K562 (cell line): ENCODE data around the gene COQ5. TPM values are rescaled to one million over a fixed set of nuclear protein-coding genes. Genes with fewer than 3 reads are reported as not detected.

Experiments used
- ATF2 ChIP-seq: sonication (generic); formaldehyde crosslinking; IDR thresholded peaks from 2 replicates; pipeline ENCODE4 v1.8.1; 2022; ENCODE audit warnings: missing genetic modification reagents
- DACH1 ChIP-seq: fragments of 450-650 bp; IDR thresholded peaks from 2 replicates; pipeline ENCODE4 v1.6.1; 2018; ENCODE audit not compliant: partially characterized antibody
- GATAD2A ChIP-seq: fragments of 450-650 bp; IDR thresholded peaks from 2 replicates; pipeline ENCODE4 v1.6.1; 2017
- HNRNPUL1 ChIP-seq: fragments of 200-400 bp; formaldehyde crosslinking; IDR thresholded peaks from 2 replicates; pipeline ENCODE4 v1.6.1; 2017; ENCODE audit warnings: low read length
- MEIS2 ChIP-seq: fragments of 450-650 bp; IDR thresholded peaks from 2 replicates; pipeline ENCODE4 v1.6.1; 2014; ENCODE audit warnings: mild to moderate bottlenecking; ENCODE audit not compliant: partially characterized antibody
- PHF8 ChIP-seq: fragments of 200-600 bp; sonication (generic); IDR thresholded peaks from 2 replicates; pipeline ENCODE4 v1.6.1; 2012; ENCODE audit warnings: mixed run types, mild to moderate bottlenecking, inconsistent platforms, low read length, moderate library complexity, borderline replicate concordance
- RAD21 ChIP-seq, 2 experiments: fragments of 250-450 bp in 1 of 2; fragments of 450-650 bp in 1 of 2; sonication (Bioruptor Pico) in 1 of 2; formaldehyde crosslinking in 1 of 2; IDR thresholded peaks in 1 of 2; conservative IDR thresholded peaks in 1 of 2; 2 replicates each; pipeline versions ENCODE4 v1.4.0 to v1.8.0; 2020 to 2022; ENCODE audit warnings: mild to moderate bottlenecking in 2 of 2, moderate library complexity in 1 of 2
- VEZF1 ChIP-seq: fragments of 200-800 bp; sonication (Bioruptor generic); IDR thresholded peaks from 2 replicates; pipeline ENCODE4 v1.6.1; 2017; ENCODE audit warnings: missing genetic modification characterization, missing compliant biosample characterization
- ZC3H11A ChIP-seq: IDR thresholded peaks from 2 replicates; pipeline ENCODE4 v1.6.1; 2012; ENCODE audit warnings: low read depth, low read length, improper control_type of control experiment
- ZNF165 ChIP-seq: fragments of 250-450 bp; sonication (Bioruptor Pico); IDR thresholded peaks from 2 replicates; pipeline ENCODE4 v1.4.0; 2020; ENCODE audit warnings: borderline replicate concordance
- ZNF395 ChIP-seq: fragments of 200-800 bp; sonication (Bioruptor generic); IDR thresholded peaks from 2 replicates; pipeline ENCODE4 v1.6.1; 2017; ENCODE audit warnings: missing genetic modification characterization, missing compliant biosample characterization
- ZNF785 ChIP-seq: fragments of 250-450 bp; sonication (Bioruptor Pico); IDR thresholded peaks from 2 replicates; pipeline ENCODE4 v1.4.0; 2020; ENCODE audit warnings: mild to moderate bottlenecking
- polyA plus RNA-seq, 8 experiments: library from polyadenylated mRNA; depleted of rRNA in 4 of 8; stranded (reverse) in 5 of 8; unstranded in 3 of 8; fragments of >200 nt; fragmentation: Nextera tagmentation in 2 of 8; fragmentation: Illumina TruSeq in 1 of 8; extraction: Ambion mirVana in 2 of 8; extraction: Trizol in 1 of 8; gene quantifications; 2 replicates each; pipeline versions ENCODE4 v1.2.1 to v1.2.3, GENCODE V29; 2011 to 2014; ENCODE audit warnings: inconsistent platforms in 1 of 8, missing spikeins in 1 of 8
- total RNA-seq, 7 experiments: library from RNA; depleted of rRNA in 6 of 7; stranded (reverse); fragments of >200 nt in 6 of 7; fragmentation: Illumina TruSeq in 2 of 7; extraction: Trizol in 2 of 7; gene quantifications; 2 replicates each; pipeline versions ENCODE4 v1.2.1 to v1.2.3, GENCODE V29; 2011 to 2021; ENCODE audit warnings: low replicate concordance in 1 of 7
- TF ChIP-seq, protein P1 (sequence below), 3 experiments: fragments of 200-800 bp in 1 of 3; fragments of 250-450 bp in 1 of 3; fragments of 450-650 bp in 1 of 3; sonication (Bioruptor Pico) in 1 of 3; sonication (Bioruptor generic) in 1 of 3; formaldehyde crosslinking in 1 of 3; IDR thresholded peaks; 2 replicates each; pipeline versions ENCODE4 v1.6.1 to v1.8.0; 2016 to 2022; ENCODE audit warnings: mild to moderate bottlenecking in 2 of 3, missing genetic modification characterization in 2 of 3, missing compliant biosample characterization in 1 of 3, moderate library complexity in 1 of 3
- TF ChIP-seq, protein P2 (sequence below), 3 experiments: IDR thresholded peaks in 2 of 3; conservative IDR thresholded peaks in 1 of 3; 2 replicates each; pipeline ENCODE4 v1.5.1; 2011 to 2012; ENCODE audit warnings: low read length in 3 of 3, mild to moderate bottlenecking in 3 of 3, control low read depth in 2 of 3, improper control_type of control experiment in 1 of 3, inconsistent platforms in 1 of 3, low read depth in 1 of 3, mixed read lengths in 1 of 3, moderate library complexity in 1 of 3; ENCODE audit not compliant: insufficient read depth in 2 of 3
- TF ChIP-seq, protein P3 (sequence below): sonication (generic); formaldehyde crosslinking; IDR thresholded peaks from 2 replicates; pipeline ENCODE4 v1.8.0; 2022; ENCODE audit warnings: mild to moderate bottlenecking, missing genetic modification reagents

The COQ5 gene
- total and polyA plus RNA-seq, 9 of the 15 experiments (the other 6 are each of a cell fraction or from before 2014, with no cell fraction given): 19.2 to 59.7 (median 30.4) TPM

GRCh38 chr12:120496413-120497340, 32.3 kb downstream of the COQ5 start (continued):
- no peak for TF ChIP-seq ZNF395 (CRISPR knock-in tag)
- TF ChIP-seq ZNF165 (CRISPR knock-in tag): no peak
- no peak for TF ChIP-seq ZNF785 (CRISPR knock-in tag)
- no peak for TF ChIP-seq ATF2 (CRISPR knock-in tag)
- TF ChIP-seq PHF8: no peak
- TF ChIP-seq, protein P1, sequence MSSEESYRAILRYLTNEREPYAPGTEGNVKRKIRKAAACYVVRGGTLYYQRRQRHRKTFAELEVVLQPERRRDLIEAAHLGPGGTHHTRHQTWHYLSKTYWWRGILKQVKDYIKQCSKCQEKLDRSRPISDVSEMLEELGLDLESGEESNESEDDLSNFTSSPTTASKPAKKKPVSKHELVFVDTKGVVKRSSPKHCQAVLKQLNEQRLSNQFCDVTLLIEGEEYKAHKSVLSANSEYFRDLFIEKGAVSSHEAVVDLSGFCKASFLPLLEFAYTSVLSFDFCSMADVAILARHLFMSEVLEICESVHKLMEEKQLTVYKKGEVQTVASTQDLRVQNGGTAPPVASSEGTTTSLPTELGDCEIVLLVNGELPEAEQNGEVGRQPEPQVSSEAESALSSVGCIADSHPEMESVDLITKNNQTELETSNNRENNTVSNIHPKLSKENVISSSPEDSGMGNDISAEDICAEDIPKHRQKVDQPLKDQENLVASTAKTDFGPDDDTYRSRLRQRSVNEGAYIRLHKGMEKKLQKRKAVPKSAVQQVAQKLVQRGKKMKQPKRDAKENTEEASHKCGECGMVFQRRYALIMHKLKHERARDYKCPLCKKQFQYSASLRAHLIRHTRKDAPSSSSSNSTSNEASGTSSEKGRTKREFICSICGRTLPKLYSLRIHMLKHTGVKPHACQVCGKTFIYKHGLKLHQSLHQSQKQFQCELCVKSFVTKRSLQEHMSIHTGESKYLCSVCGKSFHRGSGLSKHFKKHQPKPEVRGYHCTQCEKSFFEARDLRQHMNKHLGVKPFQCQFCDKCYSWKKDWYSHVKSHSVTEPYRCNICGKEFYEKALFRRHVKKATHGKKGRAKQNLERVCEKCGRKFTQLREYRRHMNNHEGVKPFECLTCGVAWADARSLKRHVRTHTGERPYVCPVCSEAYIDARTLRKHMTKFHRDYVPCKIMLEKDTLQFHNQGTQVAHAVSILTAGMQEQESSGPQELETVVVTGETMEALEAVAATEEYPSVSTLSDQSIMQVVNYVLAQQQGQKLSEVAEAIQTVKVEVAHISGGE (CRISPR knock-in tag; IDR thresholded peaks at IDR 0.05): no peak
- no peak for TF ChIP-seq ZC3H11A
- no peak for TF ChIP-seq DACH1
- TF ChIP-seq, protein P2, sequence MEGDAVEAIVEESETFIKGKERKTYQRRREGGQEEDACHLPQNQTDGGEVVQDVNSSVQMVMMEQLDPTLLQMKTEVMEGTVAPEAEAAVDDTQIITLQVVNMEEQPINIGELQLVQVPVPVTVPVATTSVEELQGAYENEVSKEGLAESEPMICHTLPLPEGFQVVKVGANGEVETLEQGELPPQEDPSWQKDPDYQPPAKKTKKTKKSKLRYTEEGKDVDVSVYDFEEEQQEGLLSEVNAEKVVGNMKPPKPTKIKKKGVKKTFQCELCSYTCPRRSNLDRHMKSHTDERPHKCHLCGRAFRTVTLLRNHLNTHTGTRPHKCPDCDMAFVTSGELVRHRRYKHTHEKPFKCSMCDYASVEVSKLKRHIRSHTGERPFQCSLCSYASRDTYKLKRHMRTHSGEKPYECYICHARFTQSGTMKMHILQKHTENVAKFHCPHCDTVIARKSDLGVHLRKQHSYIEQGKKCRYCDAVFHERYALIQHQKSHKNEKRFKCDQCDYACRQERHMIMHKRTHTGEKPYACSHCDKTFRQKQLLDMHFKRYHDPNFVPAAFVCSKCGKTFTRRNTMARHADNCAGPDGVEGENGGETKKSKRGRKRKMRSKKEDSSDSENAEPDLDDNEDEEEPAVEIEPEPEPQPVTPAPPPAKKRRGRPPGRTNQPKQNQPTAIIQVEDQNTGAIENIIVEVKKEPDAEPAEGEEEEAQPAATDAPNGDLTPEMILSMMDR (IDR thresholded peaks at IDR 0.05 in 2 of 3, conservative IDR thresholded peaks at IDR 0.05 in 1 of 3; ENCODE audit: insufficient read depth in 2 of 3, low read depth in 1 of 3, low read length in 3 of 3): peak in 1 of 3 experiments; percentile 48; a peak in 2 of 6 replicates
- TF ChIP-seq, protein P3, sequence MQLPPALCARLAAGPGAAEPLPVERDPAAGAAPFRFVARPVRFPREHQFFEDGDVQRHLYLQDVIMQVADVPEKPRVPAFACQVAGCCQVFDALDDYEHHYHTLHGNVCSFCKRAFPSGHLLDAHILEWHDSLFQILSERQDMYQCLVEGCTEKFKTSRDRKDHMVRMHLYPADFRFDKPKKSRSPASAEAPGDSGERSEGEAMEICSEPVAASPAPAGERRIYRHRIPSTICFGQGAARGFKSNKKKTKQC (CRISPR knock-in tag): no peak
- TF ChIP-seq MEIS2: no peak
- peak in 1 of 2 experiments; percentile 24; a peak in 3 of 4 replicates for TF ChIP-seq RAD21 (CRISPR knock-in tag; conservative IDR thresholded peaks at IDR 0.05 in 1 of 2, IDR thresholded peaks at IDR 0.05 in 1 of 2)
- no peak for TF ChIP-seq HNRNPUL1
- peak; percentile 90 for TF ChIP-seq VEZF1 (CRISPR knock-in tag)
- TF ChIP-seq GATAD2A: no peak
